CD4-positive, alpha-beta T cell treated with Interleukin-15 for 1 hour (primary cell): ENCODE results near the gene GPRASP2.

Source experiments
- DNase-seq: peaks from one replicate; pipeline ENCODE4 v3.0.0-alpha.2; 2020

The GPRASP2 gene

DNA sequence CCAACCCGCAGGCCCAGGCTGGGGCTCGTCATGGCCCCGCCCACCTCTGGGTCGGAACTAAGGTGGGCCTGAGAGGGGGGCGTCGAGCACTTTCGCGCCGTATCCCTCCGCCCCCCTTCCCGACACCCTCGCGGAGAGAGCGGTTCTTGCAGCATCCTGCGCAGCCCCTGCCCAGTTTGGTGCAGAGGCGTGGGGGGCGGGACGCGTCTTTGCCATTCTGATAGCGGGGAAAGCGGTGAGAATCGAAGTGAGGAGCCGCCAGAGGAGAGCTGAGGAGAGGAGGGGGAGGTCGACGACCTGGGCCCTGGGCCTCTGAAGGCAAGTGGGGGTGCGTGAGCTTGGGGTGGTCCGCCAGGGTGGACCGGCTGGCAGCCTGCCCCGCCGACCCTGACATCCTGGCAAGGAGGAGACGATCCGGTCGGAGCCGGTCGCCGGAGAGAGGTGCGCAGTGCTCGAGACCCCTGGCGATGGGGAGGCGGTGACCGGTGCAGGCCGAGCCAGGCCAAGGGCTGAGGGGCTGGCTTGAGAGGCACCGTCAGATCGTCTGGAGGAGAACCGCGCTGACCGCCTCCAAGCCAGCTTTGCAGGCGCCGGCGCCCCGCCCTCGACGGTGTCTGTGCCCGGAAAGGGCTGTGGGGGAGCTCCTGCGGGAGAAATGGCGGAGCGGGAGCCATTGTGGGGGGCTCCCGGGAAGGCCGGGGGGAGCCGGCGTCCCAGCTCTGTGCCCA lies 33.8 kb downstream of the GPRASP2 start:
- no peak for DNase-seq

DNA sequence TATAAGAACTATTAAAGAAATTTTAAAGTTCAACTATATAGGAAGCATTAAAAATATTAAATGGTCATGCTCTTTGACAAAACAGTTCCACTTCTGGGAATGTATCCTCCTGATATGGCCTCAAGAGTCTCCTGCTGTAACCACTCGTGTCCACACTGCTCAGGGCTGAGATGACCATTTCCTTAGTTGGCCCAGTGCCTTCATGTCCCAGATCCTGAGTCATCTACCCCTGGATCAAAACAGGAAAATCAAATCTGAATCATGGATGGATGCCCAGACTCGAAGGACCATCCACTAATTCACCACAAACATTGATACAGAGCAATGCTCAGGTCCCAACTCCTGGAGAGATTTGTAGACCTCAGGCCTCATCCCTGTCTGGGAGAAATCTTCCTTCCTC lies 53.0 kb downstream of the GPRASP2 start:
- no peak for DNase-seq

DNA sequence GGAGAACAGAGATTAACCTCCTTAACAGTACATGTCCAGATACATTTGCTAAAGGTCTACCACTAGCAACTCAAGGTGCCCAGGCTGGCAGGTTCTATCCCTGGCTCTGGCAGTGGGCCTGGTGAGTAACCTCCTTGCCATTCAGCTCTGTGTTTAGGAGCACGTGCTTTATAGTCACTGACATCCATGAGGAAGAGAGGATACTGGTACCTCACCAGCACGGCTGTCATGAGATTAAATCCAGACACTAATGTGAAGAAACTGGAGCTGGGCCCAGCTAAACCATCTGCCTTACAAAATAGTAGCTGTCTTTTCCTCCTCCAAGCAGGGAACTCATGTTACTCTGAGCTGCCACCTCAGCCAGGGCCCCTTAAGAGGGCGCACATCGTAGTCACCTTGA lies 53.6 kb downstream of the GPRASP2 start:
- DNase-seq: no peak

DNA sequence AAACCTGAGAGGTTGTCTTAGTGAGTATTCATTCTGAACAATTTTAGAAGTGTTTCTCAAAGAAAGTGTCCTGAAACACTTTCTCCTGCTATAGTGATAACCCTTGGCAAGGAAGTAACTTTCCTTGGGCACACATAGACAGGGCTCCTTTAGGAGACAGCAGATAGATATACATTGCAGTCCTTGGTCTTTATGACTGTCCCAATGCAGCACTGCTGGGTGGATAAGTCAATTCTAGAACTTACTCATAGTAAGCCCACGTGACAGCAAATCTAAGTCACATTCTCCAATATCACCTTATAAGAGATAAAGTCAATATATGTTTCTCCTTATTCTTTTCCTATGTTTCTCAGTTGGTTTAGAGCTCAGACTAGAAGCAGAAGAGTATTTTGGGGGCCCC lies 55.0 kb downstream of the GPRASP2 start:
- DNase-seq: no peak
